ENCODE measurements around the gene IRF6. TPM values are rescaled to one million over a fixed set of nuclear protein-coding genes. Genes with fewer than 3 reads are reported as not detected.

IRF6 gene
- total and polyA plus RNA-seq, 2 of the 8 experiments (the other 6 are each of a cell fraction or from before 2014, with no cell fraction given), result 9.6 to 13.4 TPM

GRCh38 chr1:209840611-209841010 is 34.7 kb upstream of the IRF6 start (continued):
- no peak for TF ChIP-seq SP2 (IDR thresholded peaks at IDR 0.05; ENCODE audit: low read length)
- TF ChIP-seq JUND (IDR thresholded peaks at IDR 0.05; ENCODE audit: low read length), result no peak
- no peak for TF ChIP-seq SIN3A (conservative IDR thresholded peaks at IDR 0.05 in 1 of 2, IDR thresholded peaks at IDR 0.05 in 1 of 2; ENCODE audit: low read depth in 1 of 2, low read length in 2 of 2)
- TF ChIP-seq HDAC2 (IDR thresholded peaks at IDR 0.05; ENCODE audit: borderline replicate concordance in 1 of 2, low read depth in 2 of 2, low read length in 2 of 2), result no peak
- TF ChIP-seq CHD7 (IDR thresholded peaks at IDR 0.05; ENCODE audit: insufficient replicate concordance, low read length), result no peak
- no peak for TF ChIP-seq BACH1 (IDR thresholded peaks at IDR 0.05; ENCODE audit: low read length)

All from H1 (cell line).